RWPE2 (cell line): Measurements from ENCODE around the gene ELMO3.

Source experiments
- ATAC-seq: fragments of 200-7000 bp; cut with Tn5 transposase; 3 replicates; pipeline ENCODE4 v1.9.1; 2021; ENCODE audit warnings: low read depth
- DNase-seq: peaks from one replicate; pipeline ENCODE4 v3.0.0-alpha.2; 2020; ENCODE audit warnings: low spot score
- H3K27ac ChIP-seq: fragments of 450-650 bp; 2 replicates; pipeline ENCODE4 v1.5.1; 2017; ENCODE audit warnings: mild to moderate bottlenecking; ENCODE audit not compliant: poor library complexity, severe bottlenecking
- H3K27me3 ChIP-seq: fragments of 250-450 bp; sonication (Bioruptor Pico); 2 replicates; pipeline ENCODE4 v1.5.1; 2021; ENCODE audit warnings: mild to moderate bottlenecking, moderate library complexity; ENCODE audit not compliant: insufficient read depth, poor library complexity, severe bottlenecking
- H3K36me3 ChIP-seq: fragments of 250-450 bp; sonication (Bioruptor Pico); 2 replicates; pipeline ENCODE4 v1.5.1; 2020; ENCODE audit warnings: low read depth, mild to moderate bottlenecking, moderate library complexity
- H3K4me1 ChIP-seq: fragments of 250-450 bp; sonication (Bioruptor Pico); 2 replicates; pipeline ENCODE4 v1.5.1; 2021; ENCODE audit warnings: mild to moderate bottlenecking, moderate library complexity; ENCODE audit not compliant: insufficient read depth, poor library complexity, severe bottlenecking
- H3K4me3 ChIP-seq: fragments of 250-450 bp; sonication (Bioruptor Pico); 2 replicates; pipeline ENCODE4 v1.5.1; 2021; ENCODE audit warnings: mild to moderate bottlenecking, moderate library complexity; ENCODE audit not compliant: severe bottlenecking
- H3K9me3 ChIP-seq: fragments of 250-450 bp; sonication (Bioruptor Pico); 2 replicates; pipeline ENCODE4 v1.5.1; 2021; ENCODE audit warnings: mild to moderate bottlenecking, moderate library complexity; ENCODE audit not compliant: severe bottlenecking
- CTCF ChIP-seq: fragments of 450-650 bp; IDR thresholded peaks from one replicate; pipeline ENCODE4 v1.5.1; 2017; ENCODE audit warnings: mild to moderate bottlenecking, moderate library complexity; ENCODE audit not compliant: poor library complexity, severe bottlenecking

The ELMO3 gene

GRCh38 chr16:67234180-67234597 lies 35.3 kb downstream of the ELMO3 start:
- Histone ChIP-seq H3K27me3 (no peaks in the 10 kb centered on the region), H3K4me3 (no peak overlapping the region), H3K27ac (no peak overlapping the region), H3K4me1 (no peaks in the 10 kb centered on the region), H3K9me3 (no peaks in the 10 kb centered on the region), H3K36me3 (peaks cover 96% of the 10 kb centered on the region)
- no peak for TF ChIP-seq CTCF
- no peak for ATAC-seq
- peak; percentile 62 for DNase-seq

DNA sequence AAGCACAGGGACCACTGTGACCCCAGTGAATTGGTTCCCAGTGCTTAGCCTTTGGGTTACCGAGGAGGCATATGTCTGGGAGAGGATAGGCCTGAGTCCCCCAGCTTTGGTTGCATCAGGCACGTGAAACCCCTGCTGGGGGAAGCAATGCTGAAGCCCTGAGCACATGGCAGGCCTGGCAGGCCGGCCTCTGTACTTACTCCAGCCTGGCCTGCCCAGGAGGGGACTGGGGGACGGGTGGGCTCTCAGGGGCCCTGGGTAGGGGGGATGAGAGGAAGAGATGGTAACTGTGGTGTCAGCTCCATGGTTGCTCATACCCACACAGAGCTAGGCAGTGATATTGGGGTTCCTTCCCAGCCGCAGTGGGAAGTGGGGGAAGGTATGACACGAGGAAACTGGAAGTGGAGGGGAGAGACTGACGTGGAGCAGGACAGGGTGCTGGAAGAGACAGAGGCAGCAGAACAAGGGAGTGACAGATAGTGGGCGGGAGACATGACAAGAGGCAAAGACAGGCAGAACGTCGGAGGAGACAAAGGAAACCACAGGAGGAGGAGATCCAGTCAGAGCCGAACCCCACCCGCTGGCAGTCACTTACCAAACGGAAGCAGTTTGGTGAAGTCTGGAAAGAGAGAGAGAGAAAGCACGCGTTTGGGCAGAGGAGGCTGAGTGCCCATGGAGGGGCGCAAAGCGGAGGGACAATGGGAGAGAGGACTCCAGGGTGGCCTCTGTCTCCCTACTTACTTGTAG lies 37.1 kb downstream of the ELMO3 start:
- Histone ChIP-seq H3K27ac (no peak overlapping the region), H3K27me3 (no peaks in the 10 kb centered on the region), H3K4me3 (no peak overlapping the region), H3K36me3 (peaks cover 94% of the 10 kb centered on the region), H3K9me3 (no peaks in the 10 kb centered on the region), H3K4me1 (peaks cover 10% of the 10 kb centered on the region)
- ATAC-seq (no peak), DNase-seq (no peak)
- TF ChIP-seq CTCF, result no peak

GRCh38 chr16:67236563-67237395 lies 37.8 kb downstream of the ELMO3 start:
- H3K4me3 ChIP-seq, result no peak overlapping the region
- ATAC-seq (peak; percentile 53), DNase-seq (peak; percentile 85)
- peaks cover 18% of the 10 kb centered on the region for H3K4me1 ChIP-seq
- H3K27ac ChIP-seq, result no peak overlapping the region
- H3K9me3 ChIP-seq, result no peaks in the 10 kb centered on the region
- TF ChIP-seq CTCF, result no peak
- peaks cover 86% of the 10 kb centered on the region for H3K36me3 ChIP-seq
- no peaks in the 10 kb centered on the region for H3K27me3 ChIP-seq

DNA sequence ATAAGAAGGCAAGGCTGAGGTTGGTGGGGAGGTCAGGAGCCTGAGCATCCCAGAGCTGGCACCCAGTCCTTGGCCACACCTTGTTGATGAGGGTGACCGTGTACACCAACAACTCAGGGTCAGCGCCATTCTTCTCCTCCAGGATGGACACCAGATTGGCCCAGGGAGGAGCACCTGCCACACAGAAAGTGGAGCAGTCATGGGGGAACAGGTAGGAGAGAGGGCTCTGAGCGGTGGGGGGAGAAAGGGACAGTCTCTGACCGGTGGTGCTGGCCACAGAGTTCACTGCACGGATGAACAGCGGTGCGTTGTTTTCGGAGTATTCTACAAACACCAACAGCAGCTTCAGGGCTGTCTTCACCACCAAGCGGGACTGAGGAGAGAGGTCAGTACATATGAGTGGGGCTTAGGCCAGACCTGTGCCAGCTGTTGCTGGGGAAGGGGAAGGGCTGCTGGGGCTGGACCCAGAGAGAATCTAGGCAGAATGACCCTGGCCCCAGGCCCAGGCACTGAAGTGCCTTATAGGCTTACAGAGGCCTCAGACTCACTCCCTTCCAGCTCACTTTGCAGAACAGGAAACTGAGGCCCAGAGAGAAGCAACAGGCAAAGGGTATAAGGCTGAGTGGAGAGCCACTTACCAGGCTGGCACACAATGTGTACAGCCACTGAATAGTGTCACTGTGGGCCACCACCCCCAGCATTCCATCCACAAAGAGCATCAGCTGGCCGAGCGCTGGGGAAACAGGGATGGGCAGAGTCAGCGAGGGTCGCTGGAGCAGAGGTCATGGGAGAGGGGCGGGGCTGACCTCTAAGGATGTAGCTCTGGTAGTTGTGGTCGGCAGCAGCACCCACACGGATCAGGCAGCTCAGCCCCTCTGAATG lies 38.7 kb downstream of the ELMO3 start:
- DNase-seq (peak; percentile 67), ATAC-seq (no peak)
- Histone ChIP-seq H3K4me3 (no peak overlapping the region), H3K9me3 (no peaks in the 10 kb centered on the region), H3K36me3 (peaks cover 82% of the 10 kb centered on the region), H3K27me3 (no peaks in the 10 kb centered on the region), H3K27ac (no peak overlapping the region), H3K4me1 (peaks cover 27% of the 10 kb centered on the region)
- TF ChIP-seq CTCF, result no peak
